Stomach (tissue), 4 donors: ENCODE results near the gene KRTAP12-4.

Experiments used
- EP300 ChIP-seq: sonication (generic); formaldehyde crosslinking; IDR thresholded peaks from one replicate; pipeline ENCODE4 v1.6.1; 2017; ENCODE audit warnings: antibody characterized with exemption
- POLR2A ChIP-seq, 4 donors: fragments of 450-650 bp; IDR thresholded peaks; one replicate each; pipeline ENCODE4 v1.6.1; 2016; ENCODE audit warnings: antibody characterized with exemption in 4 of 4, control low read depth in 2 of 4, mild to moderate bottlenecking in 1 of 4, moderate library complexity in 1 of 4
- POLR2AphosphoS5 ChIP-seq, 3 donors: sonication (generic); formaldehyde crosslinking; IDR thresholded peaks; one replicate each; pipeline ENCODE4 v1.6.1; 2016; ENCODE audit warnings: antibody characterized with exemption in 3 of 3
- TF ChIP-seq, protein P1 (sequence below), 7 experiments: fragments of 450-650 bp in 4 of 7; fragments of 200-600 bp in 3 of 7; sonication (generic) in 3 of 7; IDR thresholded peaks; one replicate each; pipeline ENCODE4 v1.5.1; 2016 to 2019; ENCODE audit warnings: antibody characterized with exemption in 7 of 7, control low read depth in 2 of 7, mild to moderate bottlenecking in 1 of 7

DNA sequence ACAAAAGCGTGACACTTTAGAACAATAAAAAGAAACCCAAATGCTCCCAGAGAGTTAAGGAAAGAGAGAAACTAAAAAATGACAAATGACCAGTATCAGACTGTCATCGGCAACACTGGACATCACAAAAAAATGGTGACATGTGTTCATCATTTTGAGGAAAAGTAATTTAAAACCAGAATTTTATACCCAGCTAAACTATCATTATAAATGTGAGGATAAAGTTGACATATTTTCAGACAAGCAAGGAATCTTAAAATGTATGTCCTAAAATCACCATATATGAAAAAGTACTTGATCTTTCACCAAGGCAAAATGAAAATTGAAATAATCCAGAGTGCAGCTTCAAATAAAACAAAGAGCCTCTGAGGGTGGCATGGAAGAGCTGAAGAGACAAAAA is 9.6 kb downstream of the KRTAP12-4 start:
- TF ChIP-seq, protein P1, sequence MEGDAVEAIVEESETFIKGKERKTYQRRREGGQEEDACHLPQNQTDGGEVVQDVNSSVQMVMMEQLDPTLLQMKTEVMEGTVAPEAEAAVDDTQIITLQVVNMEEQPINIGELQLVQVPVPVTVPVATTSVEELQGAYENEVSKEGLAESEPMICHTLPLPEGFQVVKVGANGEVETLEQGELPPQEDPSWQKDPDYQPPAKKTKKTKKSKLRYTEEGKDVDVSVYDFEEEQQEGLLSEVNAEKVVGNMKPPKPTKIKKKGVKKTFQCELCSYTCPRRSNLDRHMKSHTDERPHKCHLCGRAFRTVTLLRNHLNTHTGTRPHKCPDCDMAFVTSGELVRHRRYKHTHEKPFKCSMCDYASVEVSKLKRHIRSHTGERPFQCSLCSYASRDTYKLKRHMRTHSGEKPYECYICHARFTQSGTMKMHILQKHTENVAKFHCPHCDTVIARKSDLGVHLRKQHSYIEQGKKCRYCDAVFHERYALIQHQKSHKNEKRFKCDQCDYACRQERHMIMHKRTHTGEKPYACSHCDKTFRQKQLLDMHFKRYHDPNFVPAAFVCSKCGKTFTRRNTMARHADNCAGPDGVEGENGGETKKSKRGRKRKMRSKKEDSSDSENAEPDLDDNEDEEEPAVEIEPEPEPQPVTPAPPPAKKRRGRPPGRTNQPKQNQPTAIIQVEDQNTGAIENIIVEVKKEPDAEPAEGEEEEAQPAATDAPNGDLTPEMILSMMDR (IDR thresholded peaks at IDR 0.05) = no peak
- TF ChIP-seq EP300 (no peak), POLR2A (IDR thresholded peaks at IDR 0.05) (no peak), POLR2AphosphoS5 (IDR thresholded peaks at IDR 0.05) (no peak)
